IMR-90 (cell line): ENCODE measurements around the gene PPA2.

ENCODE experiments used
- BHLHE40 ChIP-seq: fragments of 150-350 bp; IDR thresholded peaks from 2 replicates; pipeline ENCODE4 v1.6.1; 2016; ENCODE audit warnings: mild to moderate bottlenecking, low read depth, low read length
- CHD1 ChIP-seq: IDR thresholded peaks from 2 replicates; pipeline ENCODE4 v1.6.1; 2012; ENCODE audit warnings: low read depth, low read length, improper control_type of control experiment
- CTCF ChIP-seq: conservative IDR thresholded peaks from 2 replicates; pipeline ENCODE4 v1.5.1; 2012; ENCODE audit warnings: mild to moderate bottlenecking, low read depth, low read length, improper control_type of control experiment
- ELK1 ChIP-seq: fragments of 150-350 bp; IDR thresholded peaks from 2 replicates; pipeline ENCODE4 v1.6.1; 2016; ENCODE audit warnings: low read depth, mild to moderate bottlenecking, low read length, moderate library complexity, borderline replicate concordance
- FOS ChIP-seq: fragments of 150-350 bp; IDR thresholded peaks from 2 replicates; pipeline ENCODE4 v1.6.1; 2016; ENCODE audit warnings: low read depth, low read length
- MAZ ChIP-seq: IDR thresholded peaks from 2 replicates; pipeline ENCODE4 v1.6.1; 2012; ENCODE audit warnings: low read depth, mild to moderate bottlenecking, low read length, improper control_type of control experiment, moderate library complexity, borderline replicate concordance
- NFE2L2 ChIP-seq: fragments of 150-350 bp; IDR thresholded peaks from 2 replicates; pipeline ENCODE4 v1.6.1; 2016; ENCODE audit warnings: low read depth, mild to moderate bottlenecking, low read length
- POLR2A ChIP-seq: IDR thresholded peaks from 2 replicates; pipeline ENCODE4 v1.6.1; 2012; ENCODE audit warnings: mild to moderate bottlenecking, low read depth, low read length
- RAD21 ChIP-seq: IDR thresholded peaks from 2 replicates; pipeline ENCODE4 v1.6.1; 2012; ENCODE audit warnings: low read length, improper control_type of control experiment
- RCOR1 ChIP-seq: IDR thresholded peaks from 2 replicates; pipeline ENCODE4 v1.6.1; 2012; ENCODE audit warnings: mild to moderate bottlenecking, low read length, improper control_type of control experiment; ENCODE audit not compliant: insufficient replicate concordance
- RFX5 ChIP-seq: IDR thresholded peaks from 2 replicates; pipeline ENCODE4 v1.8.0; 2012; ENCODE audit warnings: low read depth, mild to moderate bottlenecking, low read length, moderate library complexity
- USF2 ChIP-seq: fragments of 150-350 bp; IDR thresholded peaks from 2 replicates; pipeline ENCODE4 v1.6.1; 2017; ENCODE audit warnings: mild to moderate bottlenecking, antibody characterized with exemption, low read length, low read depth

- TF ChIP-seq CHD1 (no peak), CTCF (no peak), USF2 (no peak), POLR2A (no peak), ELK1 (no peak), RFX5 (no peak), BHLHE40 (no peak), NFE2L2 (no peak), RAD21 (no peak), FOS (no peak), MAZ (no peak), RCOR1 (no peak)
Measured at GRCh38 chr4:105436414-105436813, 37.4 kb downstream of the PPA2 start.
